Measurements from ENCODE around the gene SRRM1.

DNA sequence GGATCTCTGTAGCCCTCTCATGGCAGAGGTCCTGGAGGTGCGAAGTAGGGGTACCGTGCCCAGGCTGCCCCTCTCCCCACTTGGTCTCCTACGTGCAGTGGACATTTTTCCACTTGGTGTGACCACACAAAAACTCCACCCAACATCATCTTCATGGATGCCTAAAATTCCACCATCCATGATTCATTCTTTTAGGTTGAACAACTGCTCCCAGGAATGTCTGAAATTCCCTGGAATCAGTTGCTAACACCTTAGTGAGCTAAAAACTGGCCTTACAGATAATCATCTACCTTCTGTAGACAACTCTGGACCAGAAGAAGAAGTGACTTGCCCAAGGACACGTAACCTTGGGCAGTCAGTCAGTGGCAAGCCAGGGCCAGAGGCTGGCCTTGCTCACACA, 70.1 kb downstream of the SRRM1 start:
- no peak for TF ChIP-seq POLR2A (IDR thresholded peaks at IDR 0.05)
- TF ChIP-seq, protein P1, sequence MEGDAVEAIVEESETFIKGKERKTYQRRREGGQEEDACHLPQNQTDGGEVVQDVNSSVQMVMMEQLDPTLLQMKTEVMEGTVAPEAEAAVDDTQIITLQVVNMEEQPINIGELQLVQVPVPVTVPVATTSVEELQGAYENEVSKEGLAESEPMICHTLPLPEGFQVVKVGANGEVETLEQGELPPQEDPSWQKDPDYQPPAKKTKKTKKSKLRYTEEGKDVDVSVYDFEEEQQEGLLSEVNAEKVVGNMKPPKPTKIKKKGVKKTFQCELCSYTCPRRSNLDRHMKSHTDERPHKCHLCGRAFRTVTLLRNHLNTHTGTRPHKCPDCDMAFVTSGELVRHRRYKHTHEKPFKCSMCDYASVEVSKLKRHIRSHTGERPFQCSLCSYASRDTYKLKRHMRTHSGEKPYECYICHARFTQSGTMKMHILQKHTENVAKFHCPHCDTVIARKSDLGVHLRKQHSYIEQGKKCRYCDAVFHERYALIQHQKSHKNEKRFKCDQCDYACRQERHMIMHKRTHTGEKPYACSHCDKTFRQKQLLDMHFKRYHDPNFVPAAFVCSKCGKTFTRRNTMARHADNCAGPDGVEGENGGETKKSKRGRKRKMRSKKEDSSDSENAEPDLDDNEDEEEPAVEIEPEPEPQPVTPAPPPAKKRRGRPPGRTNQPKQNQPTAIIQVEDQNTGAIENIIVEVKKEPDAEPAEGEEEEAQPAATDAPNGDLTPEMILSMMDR (IDR thresholded peaks at IDR 0.05): no peak
